HG03354 (cell line): ENCODE results near the gene CAMK4.
A peak's percentile ranks its signal among the peaks of the same experiment; 100 is the strongest.

Source experiments
- ATAC-seq: cut with Tn5 transposase; IDR thresholded peaks from one replicate; pipeline ENCODE4 v1.9.1; 2021; ENCODE audit warnings: mild to moderate bottlenecking; ENCODE audit not compliant: unreplicated experiment, poor library complexity, severe bottlenecking

Gene CAMK4

DNA sequence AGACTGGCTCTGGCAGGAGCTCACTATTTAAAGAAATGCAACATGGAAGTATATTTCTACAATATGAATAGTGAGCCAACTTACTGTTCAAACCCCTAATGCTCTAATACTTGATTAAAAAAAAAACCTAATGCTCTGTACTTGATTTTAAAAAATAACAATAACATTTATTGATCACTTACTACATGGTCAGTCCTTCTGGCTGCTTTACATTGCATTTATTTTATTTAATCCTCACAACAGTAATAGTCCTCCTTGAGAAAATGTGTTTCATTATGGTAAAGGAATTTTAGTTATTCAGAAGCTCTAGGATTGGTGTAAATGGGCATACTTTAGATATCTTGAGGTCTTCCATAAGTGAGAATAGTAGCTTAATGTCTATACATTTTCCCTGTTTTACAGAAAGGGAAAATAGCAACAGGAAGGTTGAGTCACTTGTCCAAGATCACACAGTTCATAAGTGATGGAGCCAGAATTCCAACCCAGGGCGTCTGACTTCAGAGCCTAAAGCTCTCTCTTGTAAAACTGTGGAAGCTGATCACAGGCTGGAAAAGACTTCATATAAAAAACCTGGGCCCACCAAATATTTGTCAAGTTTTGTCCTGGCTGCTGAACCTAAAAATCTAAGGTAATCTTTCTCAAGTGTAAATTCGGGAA is 287.1 kb downstream of the CAMK4 start:
- no peak for ATAC-seq

DNA sequence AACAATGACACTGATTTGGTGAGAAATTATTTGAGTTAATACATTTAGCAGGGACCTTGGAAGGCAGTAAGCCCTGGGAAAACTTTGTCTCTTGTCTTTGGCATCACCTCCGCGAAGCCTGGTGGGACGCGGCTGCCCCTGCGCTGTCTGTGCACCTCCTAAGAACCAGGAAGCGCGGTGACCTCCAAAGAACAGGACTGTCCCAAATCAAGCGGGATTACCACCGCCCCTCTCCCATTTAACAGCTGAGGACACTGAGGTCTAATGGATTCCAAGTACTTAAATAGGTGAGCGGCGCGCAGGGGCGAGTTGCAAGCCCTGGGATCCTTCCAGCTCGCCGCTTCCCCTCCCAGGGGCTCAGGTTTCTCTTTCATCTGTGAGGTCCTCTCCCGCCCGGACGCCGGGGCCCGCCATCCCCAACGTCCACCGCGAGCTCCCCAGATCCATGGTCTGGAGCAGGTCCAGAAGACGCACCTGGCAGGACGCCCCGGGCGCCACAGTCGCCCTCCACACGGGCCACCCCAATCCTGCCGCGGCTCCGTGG is 287.7 kb downstream of the CAMK4 start:
- ATAC-seq, result peak; percentile 12

DNA sequence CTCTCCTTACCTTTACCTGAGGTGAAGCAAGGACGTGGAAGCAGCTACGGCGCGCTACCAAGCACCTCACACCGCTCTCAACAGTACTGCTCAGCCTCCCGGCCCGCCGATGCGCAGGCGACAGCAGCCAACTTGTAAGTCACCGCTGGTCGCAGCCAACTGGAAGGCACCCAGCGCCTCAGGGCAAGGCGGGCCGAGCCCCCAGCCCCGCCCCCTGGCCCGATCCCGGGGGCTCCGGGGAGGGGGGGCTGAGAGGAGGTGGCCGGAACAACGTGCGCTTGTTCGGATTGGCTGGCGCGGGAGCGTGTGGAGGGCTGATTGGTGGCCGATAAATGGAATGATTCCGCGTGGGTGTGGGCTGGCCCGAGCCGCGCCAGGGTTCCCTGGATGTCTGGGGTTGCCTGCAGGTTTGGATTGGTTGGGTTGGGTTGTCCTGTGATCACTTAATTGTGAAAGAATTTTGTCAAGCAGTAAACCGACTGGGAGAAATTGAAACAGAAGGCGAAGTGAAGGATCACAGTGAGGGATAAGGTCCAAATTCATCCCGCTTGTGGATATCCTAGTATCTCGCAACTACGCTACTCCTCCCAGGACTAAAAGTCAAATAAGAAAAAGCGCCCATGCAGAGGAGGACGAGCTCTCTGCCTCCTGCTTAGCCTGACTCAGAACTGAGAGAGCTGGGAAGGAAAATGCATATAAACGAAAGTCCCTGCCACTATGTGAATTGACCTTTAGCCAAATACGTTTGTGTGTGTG is 288.4 kb downstream of the CAMK4 start, which contains the start of gene STARD4:
STARD4 (minus strand) TSS at position 161 of the 756 bp plus-strand sequence. CDS start 5,102 bp downstream, outside the sequence.
- ATAC-seq, result peak; percentile 93

DNA sequence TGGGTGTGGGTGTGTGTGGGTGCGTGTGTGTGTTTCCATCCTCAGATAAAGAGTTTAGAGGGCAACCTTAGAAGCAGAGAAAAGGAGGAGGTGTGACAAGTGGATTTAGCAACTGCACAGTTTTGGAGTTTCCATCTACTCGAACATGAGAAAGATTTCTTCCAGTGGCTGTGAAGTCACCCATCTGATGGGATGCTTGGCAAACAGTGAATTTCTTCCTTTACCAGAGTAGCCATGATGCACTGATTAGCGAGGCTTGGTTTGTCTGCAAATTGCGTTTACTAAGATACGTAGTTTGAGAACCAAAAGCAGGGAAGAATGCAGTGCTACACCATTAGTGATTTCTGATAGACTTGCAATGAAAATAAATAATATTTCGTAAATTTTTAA is 288.9 kb downstream of the CAMK4 start:
- ATAC-seq, result no peak

DNA sequence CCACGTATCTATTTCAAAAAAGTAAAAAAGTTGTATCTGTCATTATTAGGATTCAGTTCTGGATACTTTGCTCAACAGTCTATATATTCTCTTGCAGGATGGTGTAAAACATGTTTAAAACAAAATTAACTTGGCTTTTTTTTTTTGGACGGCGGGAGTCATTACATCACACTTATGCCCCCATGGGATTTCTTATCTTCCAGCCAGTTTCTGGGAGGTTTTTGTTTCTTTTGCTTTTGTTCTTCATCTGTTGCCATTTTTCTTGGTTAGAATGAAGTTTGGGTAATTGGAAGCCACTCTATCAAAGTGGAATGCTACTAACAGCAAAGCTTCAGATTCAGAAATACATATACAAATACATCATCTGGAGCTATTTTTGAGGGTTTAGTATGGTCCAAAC is 289.9 kb downstream of the CAMK4 start:
- no peak for ATAC-seq

DNA sequence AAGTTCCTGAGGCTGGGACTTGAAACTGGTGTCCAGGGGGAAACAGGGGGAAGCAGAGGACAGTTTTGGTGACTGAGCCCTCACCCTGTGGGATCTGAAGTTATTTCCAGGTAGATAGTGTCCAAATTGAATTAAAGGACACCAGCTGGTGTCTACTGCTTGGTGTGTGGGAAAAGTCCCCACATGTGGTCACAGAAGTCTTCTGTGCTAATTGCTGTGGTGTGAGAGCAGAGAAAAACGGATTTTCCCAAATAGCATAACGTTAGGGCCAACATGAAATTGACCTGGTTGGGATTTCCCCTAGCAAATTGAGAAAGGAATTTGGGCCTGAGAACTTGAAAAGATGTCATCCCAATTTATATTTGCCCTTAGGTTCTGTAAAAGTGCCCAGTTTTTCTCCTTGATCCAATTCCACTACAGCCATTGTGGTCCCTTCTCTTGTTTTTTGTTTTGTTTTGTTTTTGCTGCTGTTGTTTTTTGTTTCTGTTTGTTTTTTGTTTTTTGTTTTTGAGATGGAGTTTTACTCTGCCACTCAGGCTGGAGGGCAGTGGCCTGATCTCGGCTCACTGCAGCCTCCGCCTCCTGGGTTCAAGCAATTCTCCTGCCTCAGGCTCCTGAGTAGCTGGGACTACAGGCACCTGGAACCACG is 293.8 kb downstream of the CAMK4 start:
- no peak for ATAC-seq

DNA sequence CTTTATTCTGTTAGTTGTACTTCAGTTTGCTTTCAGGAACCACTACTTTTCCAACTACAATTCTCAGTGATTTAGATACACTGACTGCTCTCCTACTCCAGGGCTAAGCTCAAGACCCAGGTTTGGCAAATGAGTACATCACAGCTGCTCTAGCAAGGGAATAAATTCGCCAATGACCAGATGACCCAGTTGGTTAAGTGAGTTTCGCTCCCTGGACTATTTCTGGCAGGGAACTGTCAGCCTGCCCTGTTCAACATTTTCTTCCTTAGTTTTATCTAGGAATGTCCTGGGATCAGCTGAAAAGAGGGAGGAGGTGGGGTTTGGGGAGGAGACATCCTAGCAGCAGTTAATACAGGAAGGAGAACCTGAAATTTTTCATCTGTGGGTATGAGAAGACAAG is 294.6 kb downstream of the CAMK4 start:
- no peak for ATAC-seq

DNA sequence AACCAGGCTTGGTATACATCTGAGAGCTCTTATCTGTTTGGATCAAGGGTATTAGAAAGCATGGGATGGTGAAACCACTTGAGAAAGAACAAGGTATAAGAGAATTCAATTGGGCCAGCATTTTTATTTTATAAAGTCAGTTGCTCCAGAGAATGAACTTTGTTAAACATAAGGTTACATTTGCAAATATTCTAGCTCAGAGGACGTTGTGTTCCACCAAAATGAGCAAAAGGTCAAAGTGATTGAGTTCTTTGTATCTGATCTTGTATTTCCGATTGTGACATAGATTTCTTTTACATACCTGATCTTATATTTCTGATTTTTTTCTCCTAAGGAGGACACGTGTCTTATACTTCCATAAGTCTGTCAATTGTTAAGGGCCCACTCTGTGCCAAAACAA is 296.7 kb downstream of the CAMK4 start:
- ATAC-seq, result no peak

DNA sequence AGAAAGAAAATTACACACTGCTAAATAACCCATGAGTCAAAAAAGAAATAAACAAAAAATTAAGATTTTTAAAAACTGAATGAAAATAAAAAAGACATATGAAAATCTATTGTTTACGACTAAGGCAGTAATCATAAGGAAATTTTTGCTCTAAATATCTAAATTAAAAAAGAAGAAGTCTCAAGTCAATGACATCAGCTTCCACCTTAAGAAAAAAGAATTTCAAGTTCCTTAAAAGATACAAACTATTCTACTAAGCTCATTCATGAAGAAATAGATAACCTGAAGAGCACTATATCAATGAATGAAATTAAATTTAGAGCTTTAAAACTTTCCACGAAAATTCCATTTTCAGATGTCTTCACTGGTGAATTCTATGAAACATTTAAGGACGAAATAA is 303.9 kb downstream of the CAMK4 start:
- ATAC-seq, result no peak

DNA sequence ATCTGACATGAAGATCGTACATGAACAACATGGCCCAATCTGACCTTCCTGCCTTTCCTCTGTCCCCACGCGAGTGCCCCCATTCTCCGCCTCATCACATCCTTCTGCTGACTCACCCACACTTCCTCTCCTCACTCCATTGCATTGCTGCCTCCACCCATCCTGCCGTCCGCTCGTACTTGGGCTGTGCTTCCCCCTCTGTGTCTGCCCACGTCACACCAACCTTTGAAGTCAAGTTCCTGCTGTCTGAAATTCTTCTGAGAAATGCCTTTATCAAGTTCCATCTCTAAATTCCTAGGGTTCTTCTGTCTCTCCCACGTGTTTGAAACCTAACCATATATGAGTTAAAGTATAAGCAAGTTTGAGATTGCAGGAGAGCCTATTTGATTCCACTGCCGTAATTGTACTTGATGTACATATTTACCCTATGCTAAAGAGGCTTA is 306.1 kb downstream of the CAMK4 start:
- ATAC-seq, result peak; percentile 97

DNA sequence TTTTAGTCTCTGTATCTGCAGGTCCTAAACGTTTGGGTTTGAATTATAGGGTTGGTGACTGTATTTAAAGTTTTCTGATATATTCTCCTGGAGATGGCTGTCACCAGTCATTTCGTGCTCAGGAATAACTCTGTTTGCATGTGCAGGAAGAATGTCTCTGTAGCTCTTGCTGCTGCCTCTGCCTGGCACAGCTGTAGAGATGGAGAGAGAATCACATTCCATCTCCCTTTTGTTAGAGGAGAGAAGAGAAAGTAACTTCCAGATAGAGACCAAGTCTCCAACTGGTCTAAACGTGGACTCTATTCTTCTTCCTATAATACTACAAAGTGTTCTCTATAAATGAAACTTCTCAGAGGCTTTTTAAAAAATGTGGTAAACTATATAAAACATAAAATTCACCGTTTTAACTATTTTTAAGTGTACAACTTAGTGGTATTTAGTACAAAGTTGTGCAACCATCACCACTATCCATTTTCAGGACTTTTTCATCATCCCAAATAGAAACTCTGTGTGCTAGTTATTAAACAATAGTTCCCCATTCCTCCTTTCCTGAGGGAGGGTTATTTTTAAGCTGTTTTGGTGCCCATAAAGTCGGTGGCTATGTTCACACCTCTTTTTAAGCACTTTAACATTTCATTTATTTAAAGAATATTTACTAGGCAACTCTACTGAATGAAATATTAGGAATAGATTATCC is 308.9 kb downstream of the CAMK4 start:
- no peak for ATAC-seq

DNA sequence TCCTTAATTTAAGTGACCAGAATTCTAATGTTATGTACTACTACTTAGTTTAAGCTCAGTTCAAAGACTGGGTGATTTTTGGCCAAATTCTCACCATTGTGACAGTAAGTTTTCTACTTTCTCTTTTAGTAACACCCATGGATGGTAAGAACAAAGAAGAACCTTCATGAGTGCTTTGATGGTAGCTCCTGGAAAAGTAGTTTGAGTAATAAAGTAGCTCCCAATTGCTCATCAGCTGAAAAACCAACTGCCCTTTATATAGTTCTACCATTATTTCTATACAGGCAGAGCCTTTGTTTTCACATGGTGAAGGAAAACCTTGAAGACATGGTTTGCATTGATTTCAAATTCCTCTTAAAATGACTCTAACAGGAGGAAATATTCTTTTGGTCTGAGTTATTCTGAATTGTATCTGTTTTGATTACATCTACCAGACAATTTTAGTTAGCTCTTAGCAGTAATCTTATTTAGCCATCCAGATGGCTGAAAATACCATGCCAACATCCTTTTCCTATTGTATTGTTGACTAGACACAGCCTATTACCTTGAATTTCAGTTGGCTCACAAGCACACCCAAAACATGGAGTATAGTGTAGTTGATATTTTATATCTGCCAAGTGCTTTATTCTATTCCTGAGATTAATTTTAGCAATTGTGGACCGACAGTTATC is 311.8 kb downstream of the CAMK4 start:
- ATAC-seq, result no peak

DNA sequence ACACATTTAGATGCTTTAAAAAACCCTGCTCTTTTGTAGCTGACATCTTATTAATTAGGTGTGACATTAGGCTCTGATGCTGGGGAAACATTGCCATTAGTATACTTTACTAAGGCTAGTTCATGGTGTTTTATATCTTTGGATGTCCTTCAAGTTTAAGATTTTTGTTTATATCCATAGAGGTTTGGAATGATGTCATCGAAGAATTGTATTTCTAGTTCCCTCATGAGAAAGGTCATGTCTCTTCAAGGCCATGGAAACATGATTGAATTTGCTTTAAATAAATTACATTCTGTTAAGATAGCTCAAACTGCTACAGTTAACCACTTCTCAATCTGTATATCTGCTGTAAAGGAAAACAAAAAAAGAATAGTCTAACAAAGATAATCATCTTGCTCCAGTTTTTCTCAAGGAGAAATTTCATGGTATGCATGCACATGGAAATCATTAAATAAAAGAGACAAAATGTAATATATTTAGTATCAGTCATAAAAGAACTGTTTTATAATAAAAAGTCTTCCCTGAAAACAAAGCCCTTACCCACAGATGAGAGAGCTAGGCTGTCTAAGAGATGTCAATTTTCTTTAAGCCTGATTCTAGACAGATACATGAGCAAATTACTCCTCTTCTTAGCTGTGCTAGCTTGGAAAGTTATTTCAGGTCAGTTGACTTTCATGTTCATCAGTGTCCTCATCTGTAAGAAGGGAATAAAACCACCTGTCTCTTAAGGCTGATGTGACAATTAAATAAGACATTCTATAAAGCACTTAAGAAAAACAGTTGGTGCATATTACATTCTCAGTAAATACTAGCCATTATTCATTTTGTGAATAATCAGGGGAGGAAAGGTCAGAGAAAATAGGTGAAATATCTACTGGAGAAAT is 313.2 kb downstream of the CAMK4 start:
- ATAC-seq, result no peak
